Stimulated activated CD4-positive, alpha-beta T cell treated with anti-CD3 and anti-CD28 coated beads, TNF-alpha, amount 100 ng/mL, for 1 hour (primary cell): ENCODE results near the gene ZACN.
"Not testable (repeated sequence)": the region's sequence is repeated elsewhere in the genome, so short reads cannot be mapped to it uniquely, and the experiment has no call there.

Source experiments
- DNase-seq, 3 donors: peaks; one replicate each; pipeline ENCODE4 v3.0.0-alpha.2; 2020; ENCODE audit warnings: low read depth in 3 of 3, low spot score in 1 of 3

Gene ZACN

DNA sequence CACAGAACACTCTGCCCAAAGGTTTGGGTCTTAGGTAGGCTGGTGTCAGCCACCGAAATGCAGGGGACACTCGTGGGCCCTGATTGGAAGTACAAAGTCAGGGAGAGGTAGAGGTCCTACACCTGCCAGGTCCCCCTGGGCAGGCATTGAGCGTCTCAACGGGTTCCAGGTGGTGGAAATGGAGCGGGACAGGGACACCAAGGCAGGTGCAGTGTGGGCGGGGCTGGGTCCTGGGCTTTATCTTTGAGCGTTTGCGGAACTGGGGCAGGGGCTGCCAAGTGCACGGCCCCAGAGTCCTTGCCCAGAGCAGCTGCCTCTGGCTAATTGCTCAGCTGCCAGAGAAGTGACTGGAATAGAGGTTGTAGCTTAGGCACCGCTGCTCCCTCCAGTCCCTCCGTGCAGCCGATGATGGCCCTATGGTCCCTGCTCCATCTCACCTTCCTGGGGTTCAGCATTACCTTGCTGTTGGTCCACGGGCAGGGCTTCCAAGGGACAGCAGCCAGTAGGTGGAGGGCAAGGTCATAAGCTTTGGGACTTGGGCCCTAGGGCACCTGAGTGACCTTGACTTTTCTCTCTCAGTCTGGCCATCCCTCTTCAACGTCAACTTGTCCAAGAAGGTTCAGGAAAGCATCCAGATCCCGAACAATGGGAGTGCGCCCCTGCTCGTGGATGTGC lies at the start of gene ZACN:
Gene ZACN (plus strand): TSS at position 323 of the 675 bp plus-strand sequence. CDS start 83 bp downstream, at position 406.
- DNase-seq, result no peak

GRCh38 chr17:76032073-76032779 lies 46.8 kb upstream of the ZACN start:
- no peak for DNase-seq

- DNase-seq, result no peak
Observed at GRCh38 chr17:76032780-76033108, 46.2 kb upstream of the ZACN start.

DNA sequence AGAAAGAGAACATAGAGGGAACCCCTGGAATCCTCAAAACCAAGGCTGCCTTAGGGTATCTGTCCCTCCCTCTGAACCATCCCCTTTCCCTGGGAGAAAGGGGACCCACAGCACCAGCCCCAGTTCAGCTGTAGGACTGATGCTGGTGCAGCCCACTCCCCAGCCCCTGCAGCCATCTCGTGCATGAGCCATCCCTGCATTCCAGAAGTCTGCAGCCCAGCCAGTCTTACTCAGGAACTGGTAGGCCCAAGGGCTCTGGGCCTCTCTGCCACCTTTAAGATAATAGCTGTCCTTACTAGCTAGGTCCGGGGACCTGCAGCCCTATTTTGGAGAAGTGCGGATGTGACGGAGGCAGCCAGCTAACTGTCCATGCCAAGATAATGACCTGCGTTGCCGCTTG lies 45.8 kb upstream of the ZACN start:
- DNase-seq, result no peak

- DNase-seq, result no peak
Observed at GRCh38 chr17:76034428-76035350, 44.3 kb upstream of the ZACN start.

DNA sequence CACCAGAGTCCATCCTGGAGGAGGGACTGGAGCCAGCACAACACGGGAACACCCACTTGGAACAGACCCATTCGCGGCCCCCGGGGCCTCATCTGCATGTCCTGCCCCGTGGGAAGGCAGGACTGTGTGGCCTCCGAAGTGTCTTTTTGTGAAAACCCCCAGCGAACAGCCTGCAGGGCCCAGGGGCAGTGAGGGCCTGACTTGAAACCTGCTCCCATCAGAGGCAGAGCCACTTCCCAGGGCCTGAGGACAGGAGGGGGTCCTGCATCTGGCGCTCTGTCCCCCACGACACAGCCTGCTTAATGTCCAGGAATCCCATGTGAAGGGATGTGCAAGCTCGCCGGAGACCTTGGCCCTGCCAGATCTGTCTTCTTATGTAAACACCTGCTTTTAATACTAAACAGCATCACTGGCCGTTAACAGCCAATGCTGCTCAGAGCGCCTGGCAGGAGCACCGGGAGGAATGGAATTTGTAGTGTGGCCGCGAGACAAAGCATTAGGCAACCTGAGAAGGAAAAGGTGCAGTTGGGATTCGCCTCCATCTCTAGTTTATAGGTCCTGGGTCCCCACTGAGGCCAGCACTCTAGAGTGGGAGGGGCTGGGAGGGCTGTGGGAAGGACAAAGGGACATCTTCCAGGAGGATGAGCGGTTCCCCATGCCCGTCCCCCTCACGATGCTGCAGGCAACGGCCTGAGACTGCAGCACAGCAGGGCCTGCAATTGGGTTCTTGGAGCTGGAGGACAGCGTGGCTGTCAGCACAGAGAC lies 42.3 kb upstream of the ZACN start:
- DNase-seq, result no peak

- DNase-seq, result no peak
Observed at GRCh38 chr17:76038050-76038449, 40.9 kb upstream of the ZACN start.

GRCh38 chr17:76039121-76039520 lies 39.9 kb upstream of the ZACN start:
- no peak for DNase-seq

- no peak for DNase-seq
Observed at GRCh38 chr17:76040376-76040775, 38.6 kb upstream of the ZACN start.

GRCh38 chr17:76042868-76043267 lies 36.1 kb upstream of the ZACN start:
- not testable (repeated sequence) for DNase-seq

- DNase-seq, result not testable (repeated sequence)
Observed at GRCh38 chr17:76044475-76045007, 34.4 kb upstream of the ZACN start.

- no peak for DNase-seq
Observed at GRCh38 chr17:76046064-76046463, 32.9 kb upstream of the ZACN start.

GRCh38 chr17:76048025-76048605 lies 30.9 kb upstream of the ZACN start:
- DNase-seq, result no peak

GRCh38 chr17:76048711-76049110 lies 30.3 kb upstream of the ZACN start:
- DNase-seq, result no peak

- no peak for DNase-seq
Observed at GRCh38 chr17:76049239-76049638, 29.7 kb upstream of the ZACN start.

GRCh38 chr17:76049836-76050537 lies 29.0 kb upstream of the ZACN start:
- DNase-seq, result no peak

GRCh38 chr17:76050538-76051467 lies 28.2 kb upstream of the ZACN start:
- no peak for DNase-seq

- DNase-seq, result no peak
Observed at GRCh38 chr17:76051561-76051960, 27.4 kb upstream of the ZACN start.
